ENCODE results near the gene ITGB6. TPM values are rescaled to one million over a fixed set of nuclear protein-coding genes. Genes with fewer than 3 reads are reported as not detected.

Gene ITGB6, protein sequence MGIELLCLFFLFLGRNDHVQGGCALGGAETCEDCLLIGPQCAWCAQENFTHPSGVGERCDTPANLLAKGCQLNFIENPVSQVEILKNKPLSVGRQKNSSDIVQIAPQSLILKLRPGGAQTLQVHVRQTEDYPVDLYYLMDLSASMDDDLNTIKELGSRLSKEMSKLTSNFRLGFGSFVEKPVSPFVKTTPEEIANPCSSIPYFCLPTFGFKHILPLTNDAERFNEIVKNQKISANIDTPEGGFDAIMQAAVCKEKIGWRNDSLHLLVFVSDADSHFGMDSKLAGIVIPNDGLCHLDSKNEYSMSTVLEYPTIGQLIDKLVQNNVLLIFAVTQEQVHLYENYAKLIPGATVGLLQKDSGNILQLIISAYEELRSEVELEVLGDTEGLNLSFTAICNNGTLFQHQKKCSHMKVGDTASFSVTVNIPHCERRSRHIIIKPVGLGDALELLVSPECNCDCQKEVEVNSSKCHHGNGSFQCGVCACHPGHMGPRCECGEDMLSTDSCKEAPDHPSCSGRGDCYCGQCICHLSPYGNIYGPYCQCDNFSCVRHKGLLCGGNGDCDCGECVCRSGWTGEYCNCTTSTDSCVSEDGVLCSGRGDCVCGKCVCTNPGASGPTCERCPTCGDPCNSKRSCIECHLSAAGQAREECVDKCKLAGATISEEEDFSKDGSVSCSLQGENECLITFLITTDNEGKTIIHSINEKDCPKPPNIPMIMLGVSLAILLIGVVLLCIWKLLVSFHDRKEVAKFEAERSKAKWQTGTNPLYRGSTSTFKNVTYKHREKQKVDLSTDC
- 0.09 TPM in 1 of 2 replicates, not detected in the other for total RNA-seq

DNA sequence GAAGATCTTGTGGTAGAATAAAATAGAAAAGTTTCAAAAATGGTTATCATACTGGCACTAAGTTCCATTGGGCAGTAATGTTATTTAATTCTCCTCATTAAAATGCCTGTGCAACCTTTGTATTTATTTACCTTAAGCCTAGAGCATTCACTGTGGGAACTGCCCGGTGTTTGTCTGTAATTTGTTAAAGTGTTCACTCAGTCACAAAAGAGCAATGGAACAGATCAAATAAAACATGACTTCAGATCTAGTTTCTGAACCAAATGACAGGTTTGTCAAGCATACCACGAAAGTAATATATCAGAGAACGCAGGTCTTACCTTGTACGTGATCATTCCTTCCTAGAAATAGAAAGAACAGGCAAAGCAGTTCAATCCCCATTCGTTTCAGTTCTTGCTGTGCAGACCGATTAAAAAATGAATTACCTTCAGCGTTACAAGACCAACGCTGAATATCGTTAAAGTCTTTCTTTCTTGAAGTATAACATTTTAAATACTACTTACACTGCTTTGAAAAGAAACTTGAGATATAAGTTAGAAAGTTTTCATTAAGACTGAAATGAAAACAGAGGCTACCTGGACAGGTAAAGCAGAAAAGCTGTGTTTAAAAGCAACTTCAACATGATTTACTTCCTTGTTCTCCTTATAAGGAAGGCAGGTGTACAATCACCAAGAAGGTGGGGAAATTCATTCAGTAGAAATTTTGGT is at the start of gene ITGB6:
ITGB6 (minus strand) TSS at position 590 of the 707 bp plus-strand sequence; CDS start at position 381, 209 bp downstream.

DNA sequence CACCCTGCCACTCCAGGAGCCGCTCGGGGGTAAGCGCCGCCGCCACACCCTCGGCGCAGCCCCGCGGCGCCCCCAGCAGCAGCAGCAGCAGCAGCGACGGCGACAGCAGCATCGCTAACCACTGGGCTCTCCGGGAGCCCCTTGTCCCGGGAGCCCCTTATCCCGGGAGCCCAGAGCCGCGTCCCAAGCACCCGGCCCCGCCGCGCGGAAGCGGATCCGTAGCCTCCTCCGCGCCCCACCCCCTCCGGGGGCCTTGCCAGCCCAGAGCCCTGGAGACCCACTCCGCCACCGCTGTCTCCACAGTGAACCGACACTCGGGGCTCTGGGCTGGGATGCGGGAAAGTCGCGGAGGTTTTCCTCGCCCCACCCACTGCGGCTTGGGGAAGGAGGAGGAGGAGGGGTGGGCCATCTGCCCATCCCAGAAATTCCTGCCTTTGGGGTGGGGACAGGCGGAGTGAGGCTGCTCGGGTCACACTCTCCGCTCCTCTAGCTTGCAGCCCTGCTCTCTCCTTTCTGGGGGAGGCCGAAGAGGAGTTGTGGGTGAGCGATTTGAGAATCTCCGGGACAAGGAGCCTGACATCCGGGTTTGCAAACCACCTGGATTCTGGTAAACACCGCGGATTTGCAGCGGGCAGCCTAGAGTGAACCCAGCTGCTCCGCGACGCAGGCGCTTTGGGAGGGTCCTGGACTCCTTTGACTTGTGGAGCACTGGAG is 137.6 kb downstream of the ITGB6 start, which contains the start of gene PLA2R1:
PLA2R1 (minus strand) TSS at position 324 of the 714 bp plus-strand sequence; CDS start at position 112, 212 bp downstream.

Other genes with a start within 250 kb of the ITGB6 start
- gene PLA2R1, start 137.7 kb downstream of the ITGB6 start, total RNA-seq, result 13.7 and 20.0 TPM in 2 replicates

Measured in endothelial cell of coronary artery (primary cell).